A172 (cell line): ENCODE results near the gene ATF6B. TPM values are rescaled to one million over a fixed set of nuclear protein-coding genes. Genes with fewer than 3 reads are reported as not detected.
"Not testable (repeated sequence)": the region's sequence is repeated elsewhere in the genome, so short reads cannot be mapped to it uniquely, and the experiment has no call there.

Experiments used
- DNase-seq: peaks from one replicate; pipeline ENCODE4 v3.0.0-alpha.2; 2015; ENCODE audit warnings: low spot score
- total RNA-seq: library from RNA; depleted of rRNA; stranded (reverse); fragments of >200 nt; shearing (Covaris generic); gene quantifications from 2 replicates; pipeline ENCODE4 v1.2.3, GENCODE V29; 2014

ATF6B gene
- total RNA-seq, 1 experiment from 2014 or later: 22.2 TPM

DNA sequence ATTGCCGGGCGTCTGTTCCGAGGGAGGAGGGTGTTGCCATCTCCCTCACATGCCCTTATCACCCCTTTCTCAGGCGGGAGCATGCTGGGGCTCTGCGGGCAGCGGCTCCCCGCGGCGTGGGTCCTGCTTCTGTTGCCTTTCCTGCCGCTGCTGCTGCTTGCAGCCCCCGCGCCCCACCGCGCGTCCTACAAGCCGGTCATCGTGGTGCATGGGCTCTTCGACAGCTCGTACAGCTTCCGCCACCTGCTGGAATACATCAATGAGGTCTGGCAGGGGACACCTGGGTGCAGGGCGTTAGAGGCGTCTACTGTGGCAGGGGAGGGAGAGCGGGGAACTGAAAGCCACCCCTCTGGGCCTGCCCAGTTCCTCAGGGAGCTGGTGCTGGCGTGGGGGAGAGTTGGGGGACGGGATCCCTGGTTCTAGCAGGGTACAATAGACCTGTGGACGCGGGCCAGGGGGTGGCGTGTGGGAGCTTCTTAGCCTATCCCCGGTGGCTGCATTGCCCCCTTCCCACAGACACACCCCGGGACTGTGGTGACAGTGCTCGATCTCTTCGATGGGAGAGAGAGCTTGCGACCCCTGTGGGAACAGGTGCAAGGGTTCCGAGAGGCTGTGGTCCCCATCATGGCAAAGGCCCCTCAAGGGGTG lies 26.6 kb upstream of the ATF6B start:
- peak; percentile 58 for DNase-seq

DNA sequence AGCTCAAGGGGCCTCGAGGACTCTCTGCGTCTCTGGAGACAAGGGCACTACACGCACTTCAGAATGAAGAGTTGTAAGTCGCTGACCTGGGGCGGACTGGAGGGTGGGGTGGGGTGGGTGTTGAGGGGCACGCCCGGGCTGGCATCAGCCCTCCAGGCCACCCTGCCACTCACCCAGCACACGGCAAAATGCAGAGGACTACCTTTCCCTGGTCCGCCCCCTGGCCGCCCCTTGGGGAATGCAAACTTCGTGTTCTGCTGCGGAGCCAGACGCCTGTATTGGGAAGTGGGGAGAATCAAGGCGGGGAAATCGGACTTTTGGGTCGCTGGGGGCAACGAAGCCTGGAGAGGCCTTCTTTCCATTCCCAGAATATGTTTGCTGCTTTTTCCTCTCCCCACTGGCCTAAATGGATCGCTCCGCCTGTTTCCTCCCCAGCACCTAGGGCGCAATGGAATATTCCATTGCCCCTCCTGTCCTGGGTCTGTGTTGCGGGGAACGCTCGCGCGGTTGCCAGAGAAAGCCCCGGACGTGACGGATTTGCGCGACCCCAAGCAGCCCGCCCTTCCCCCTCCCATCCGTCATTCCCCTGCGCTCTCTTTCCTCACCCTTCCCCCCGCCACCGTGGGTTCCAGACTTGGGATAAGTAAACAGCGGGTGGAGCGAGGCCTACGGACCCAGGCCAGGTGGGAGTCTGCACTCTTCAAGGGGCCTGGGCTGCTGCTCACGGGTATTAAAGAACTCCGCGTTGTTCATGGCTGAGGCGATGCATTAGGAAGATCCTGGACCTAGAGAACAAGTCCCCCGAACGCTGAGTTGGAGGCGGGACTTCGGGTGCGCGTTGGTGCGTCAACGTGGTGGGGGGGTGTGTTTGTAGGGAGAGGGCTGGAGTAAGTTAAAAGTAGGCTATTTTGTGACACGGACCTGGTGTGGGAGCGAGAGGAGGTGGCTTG lies 25.8 kb upstream of the ATF6B start, which contains the start of gene PPT2:
TSS of gene PPT2 (plus strand) at position 578 of the 950 bp plus-strand sequence. CDS start 454 bp downstream, outside the sequence.
- peak; percentile 69 for DNase-seq

DNA sequence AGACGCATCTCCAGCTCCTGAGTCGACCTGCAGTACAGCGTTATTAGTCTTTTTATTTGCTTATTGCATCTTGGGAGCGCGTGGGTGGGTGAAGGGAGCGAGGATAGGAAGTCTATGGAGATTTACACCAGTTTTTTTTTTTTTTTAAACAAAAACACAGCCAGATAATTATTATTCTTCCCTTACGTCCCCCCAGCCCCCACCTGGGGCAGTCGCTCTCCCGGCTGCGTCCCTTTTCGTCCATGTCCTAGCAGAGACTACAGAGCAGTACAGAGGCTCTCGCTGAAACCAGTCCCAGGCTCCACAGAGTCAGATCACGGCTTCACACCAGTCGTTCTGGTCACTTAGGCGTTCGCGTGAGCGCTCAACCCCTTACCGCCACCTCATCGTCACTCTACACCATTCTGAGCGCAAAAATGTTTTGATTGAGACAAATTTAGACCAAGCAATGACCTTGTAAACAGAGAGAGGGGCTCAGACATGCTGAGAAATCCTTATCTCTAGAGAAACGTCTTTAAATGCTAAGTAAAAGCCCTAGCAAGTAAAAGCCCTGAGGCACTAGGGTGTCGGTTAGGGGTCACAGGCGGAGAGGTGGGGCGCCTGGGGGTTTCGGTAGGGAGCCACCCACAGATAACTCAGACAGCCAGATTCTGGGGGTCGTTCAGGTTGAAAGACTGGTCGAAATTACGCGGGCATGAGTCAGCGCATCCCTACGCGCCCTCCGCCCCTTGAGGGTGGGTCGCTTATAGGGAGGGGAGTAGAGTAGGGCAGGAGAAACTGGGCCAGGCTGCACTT lies 24.9 kb upstream of the ATF6B start:
- DNase-seq: no peak

DNA sequence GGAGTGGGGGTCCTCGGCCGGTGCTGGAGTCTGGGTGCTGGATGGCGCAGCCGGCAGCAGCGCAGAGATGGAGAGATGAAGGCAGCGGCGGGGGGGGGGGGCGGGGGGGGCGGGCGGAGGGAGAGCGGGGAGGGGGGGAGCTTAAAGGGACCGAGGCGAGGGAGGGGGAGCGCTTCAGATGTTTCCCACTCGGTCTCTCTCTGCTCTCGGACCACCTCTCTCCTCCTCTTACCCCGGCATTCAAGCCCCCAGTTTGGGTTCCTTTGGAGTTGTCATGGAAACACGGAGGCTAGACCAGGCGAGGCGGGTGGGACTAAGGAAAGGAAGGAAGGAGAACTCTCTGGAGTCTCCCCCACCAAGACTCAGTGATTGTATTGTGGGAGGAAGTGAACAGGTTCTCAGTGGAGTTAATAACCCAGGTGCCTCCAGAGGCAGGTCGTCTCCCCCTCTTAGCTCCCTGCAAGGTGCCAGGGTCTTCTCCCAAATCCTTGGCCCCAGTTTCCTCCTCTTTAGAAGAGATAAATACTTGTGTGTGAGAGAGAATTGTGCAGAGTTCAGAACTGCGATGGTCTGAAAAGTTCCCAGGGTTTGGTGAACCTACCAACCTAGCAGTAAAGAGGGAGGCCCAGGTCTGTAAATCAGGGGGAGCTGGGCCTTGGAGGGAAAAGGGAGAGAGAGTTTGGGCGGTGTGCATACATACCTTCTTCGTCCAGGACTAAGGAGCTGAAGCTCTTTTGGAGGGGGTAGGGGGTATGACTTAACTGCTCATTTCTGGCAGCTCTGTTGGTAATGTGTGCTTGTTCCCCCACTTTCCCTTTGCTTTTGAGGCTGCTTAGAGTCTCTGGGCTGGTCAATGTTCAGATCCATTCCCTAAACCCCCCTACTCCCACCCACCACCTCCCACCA lies 24.1 kb upstream of the ATF6B start, which contains the start of gene PRRT1:
TSS of gene PRRT1 (minus strand) at position 77 of the 906 bp plus-strand sequence. CDS start 112 bp downstream, outside the sequence.
- DNase-seq: no peak

DNA sequence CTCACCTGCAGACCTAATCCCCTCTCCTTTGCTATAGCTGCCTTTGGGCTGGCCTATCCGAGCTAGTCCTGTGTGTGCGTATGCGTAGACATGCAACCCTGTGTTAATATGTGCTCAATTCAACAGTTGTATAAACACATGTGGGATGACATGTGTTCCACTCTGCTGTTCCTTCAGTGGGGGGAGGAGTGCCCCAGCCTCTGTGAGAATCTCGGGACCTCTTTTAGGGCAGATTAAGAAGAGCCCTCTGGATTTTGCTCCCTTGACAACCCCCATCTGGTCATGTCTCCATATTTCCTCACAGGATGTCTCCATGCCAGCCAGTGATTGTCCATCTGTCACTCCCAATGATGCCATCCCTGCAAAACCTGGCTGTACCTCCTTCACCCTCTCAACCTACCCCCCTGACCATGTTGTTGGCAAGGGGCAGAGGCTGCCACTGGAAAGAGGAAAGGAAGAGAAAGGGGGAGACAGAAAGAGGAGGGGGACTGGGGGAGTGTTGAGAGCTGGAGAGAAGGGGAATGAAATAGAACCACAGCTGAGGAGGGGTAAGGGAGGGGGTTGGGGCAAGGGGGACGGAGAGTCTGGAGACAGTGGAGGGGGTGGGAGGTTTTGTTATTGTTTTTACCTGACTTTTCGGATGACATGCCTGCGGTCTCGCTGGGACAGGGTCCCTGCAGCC lies 23.3 kb upstream of the ATF6B start:
- no peak for DNase-seq

DNA sequence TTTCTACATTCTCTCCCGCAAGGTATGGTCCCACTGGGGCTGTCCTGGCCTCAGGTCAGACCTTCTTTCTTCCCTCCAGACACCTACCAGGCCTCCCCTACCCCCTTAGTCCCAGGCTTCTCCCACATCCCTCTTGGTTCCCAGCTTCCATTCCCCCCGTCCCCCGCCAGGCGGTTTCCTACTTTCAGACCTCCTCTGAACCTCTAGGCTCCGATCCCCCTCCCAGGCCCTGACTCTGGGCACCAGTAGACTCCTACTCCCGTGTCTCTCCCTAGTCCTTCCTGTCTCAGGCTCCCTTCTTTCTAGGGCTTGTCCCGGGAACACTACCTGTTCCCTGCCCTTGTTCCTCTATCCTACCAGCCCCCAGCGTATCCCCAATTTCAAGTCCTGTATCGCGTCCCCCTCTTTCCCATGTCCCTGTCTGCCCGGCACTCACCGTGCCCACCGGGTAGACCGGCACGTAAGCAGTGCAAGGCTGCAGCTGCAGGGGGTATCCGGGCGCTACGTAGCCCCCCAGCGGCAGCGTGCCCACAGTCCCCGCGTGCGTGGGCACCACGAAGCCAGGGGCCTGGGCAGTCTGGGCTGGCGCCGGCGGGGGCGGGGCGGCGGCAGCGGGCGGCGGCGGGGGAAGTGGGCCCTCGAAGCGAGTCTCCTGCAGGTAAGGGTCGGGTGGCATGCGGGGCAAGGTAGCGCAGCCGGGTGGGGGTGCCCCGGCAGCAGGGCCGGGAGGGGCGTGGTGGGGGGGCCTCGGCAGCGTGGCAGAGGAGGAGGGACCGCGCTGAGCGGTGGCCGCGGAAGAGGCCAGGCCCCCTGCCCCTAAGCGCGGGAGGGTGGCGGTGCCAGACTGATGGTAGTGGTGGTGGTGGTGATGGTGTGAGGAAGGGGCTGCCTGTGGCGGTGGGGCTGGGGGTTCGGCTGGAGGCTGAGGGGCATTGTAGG lies 22.2 kb upstream of the ATF6B start:
- no peak for DNase-seq

DNA sequence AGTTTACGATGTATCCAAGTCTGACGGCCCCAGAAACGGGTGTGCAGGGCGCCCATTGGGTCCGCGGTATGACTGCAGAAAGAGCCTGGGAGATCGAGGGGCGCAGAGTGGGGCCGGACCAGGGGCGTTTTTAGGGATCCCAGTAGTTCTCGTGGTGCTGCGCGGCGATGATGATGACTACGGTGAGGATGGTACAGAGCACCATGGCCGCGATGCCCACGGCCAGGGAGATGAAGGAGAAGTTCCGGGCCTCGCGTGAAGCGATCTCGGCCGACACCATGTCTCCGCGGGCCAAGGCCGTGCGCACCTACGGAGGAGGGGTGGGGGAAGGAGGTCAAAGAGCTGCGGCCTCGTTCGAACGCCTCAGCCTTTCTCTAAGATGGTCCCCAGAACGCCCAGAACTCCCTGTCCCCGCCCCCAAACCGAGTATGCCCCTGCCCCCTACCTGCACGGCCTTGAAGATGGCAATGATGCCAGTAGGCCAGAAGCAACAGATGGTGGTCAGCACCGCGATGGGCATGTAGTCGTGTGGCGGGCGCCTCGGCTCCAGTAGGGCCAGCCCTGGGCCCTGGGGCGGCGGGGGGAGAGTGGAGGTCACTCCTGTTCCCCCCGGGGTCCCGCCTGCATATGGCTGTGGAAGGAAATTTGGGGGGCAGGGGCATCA lies 21.2 kb upstream of the ATF6B start:
- DNase-seq: no peak

DNA sequence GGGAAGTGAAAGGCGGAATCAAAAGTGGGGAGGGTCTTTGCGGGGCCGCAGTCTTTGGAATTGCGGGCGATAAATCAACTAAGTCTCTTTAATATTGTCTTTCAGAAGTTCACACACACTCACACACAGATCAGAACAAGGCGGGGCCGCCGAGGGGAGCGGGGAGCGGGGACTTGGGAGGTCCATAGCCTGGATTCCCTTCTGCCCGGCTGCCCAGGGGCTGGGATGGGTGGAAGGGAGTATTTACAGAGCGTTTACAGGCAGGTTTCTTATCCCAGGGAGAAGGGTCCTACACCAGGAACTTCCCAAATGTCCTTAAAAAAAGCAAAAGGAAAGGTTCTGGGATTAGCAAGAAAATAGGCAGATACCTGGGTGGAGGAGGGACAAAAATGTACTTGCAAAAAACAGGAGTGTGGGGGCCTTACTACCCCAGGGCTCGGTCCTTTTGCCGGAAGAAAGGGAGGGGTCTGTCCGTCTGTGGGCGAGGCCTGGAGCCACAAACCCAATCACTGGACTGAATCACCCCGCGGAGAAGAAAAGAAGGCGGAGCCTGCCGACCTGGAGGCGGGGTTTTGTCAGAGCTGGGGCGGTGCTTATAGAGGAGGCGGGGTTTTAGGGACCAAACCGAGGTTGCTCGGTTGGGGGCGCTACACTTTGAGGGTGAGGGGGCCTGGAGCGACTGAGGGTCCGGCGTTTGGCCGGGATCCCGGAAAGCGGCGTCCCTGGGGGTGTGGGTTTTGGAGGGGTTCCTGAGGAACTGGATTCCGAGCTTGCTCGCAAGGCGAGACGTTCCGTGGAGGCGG lies 20.4 kb upstream of the ATF6B start:
- DNase-seq: no peak

DNA sequence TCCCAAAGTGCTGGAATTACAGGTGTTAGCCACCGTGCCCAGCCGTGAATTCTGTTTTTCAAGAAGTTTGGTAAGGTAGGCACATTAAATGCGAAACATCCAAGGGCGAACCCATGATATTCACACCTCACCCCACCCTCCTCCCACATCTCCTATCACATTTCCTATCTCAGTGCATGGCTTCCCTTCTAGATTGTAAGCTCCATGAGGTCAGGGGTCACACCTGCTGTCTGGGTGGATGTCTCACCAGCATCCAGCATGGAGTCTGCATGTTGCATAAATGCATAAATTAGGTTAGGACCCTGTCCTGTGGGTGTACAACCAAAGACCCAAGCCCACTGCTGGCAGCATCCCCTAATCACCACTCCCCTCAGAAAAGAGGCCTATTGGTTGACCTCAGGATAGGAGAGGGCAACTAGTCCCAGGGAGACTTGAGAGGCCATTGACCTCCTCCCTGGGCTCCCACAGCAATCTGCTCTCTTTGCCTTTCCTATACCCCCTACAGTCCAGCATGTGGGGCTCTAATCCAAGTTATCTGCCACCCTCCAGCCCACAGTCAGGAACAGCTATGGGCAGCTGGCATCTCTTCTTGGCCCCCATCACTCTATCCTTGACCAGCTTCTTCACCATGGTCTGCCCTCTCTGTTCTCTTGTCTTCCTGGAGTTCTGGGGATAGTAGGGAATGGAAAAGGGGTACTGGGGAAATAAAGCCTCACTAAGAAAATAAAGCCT lies 19.5 kb upstream of the ATF6B start:
- DNase-seq: no peak

DNA sequence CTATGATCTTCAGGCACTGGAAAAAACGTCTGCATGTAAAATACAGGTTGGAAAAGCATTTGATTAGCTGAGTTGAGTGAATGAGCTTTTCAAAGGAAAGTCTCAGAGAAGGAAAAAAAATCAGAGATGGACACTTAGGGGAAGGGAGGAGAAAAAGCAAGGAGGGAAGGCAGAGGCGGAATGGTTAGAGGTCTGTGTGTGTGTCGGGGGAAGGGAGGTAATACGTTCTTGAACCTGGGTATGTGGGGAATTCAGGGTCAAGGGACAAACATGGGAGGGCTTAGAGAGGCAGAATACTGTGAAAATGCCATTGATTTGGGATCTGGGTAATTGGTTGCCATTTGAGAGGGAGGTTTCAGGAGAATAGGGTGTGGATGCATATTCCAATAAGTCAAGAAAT lies 18.6 kb upstream of the ATF6B start:
- no peak for DNase-seq

DNA sequence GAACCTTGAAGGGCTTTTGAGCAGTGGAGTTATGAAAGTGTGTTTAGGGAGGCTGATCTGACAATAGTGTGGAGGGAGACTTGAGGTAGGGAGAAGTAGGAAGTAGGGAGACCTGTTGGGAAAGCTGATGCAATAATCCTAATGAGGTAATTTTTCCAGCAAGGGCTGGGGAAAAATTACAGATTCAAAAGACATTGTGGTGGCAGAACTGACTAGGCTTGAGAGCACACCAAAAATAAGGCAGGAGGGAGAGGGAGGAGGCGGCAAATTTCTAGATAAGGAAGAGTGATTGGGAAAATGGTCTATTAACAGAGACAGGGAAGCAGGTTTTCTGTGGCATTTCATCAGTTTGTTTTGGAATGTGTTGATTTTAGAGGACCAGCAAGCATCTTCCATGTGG lies 18.2 kb upstream of the ATF6B start:
- DNase-seq: no peak

DNA sequence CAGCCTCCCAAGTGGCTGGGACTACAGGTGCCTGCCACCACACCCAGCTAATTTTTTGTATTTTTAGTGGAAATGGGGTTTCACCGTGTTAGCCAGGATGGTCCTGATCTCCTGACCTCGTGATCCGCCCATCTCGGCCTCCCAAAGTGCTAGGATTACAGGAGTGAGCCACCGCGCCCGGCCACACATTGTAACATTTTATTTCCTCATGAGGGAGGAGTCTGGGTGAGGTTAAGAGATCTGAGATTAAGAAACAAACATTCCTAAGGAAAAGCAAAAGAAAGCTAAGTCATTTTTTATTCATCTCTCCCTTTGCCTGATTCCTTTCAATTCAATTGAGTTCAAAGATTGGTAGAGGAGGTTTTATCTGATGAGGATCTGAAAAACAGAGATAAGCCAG lies 16.2 kb upstream of the ATF6B start:
- DNase-seq: not testable (repeated sequence)

DNA sequence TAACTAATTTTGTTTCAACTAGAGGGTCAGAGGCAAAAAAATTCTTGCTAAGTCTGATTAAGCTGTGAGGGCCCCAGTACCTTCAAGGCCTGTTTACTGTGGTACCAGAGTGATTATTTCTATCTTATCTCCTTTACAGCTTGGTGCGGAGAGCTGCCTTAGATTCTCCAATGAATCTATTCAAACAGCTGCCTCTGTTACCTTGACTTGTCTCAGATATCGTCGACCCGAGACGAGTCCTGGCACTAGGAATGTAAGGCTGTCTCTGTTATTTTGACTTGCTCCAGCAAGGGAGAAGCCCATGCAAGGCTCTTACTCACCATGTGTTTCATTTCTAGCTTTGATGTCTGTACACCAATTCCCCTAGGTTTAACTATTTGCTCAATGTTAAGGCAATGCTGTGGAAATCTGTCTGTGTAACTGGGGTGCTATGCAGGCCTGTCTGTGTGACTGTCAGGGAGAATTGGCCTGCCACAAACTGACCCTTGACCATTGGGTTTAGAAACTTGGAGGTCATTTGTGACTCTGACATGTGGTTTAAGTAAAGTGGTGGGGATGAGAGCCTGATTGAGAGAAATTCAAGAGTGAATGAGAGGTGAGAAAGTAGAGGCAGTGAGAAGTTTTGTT lies 12.5 kb upstream of the ATF6B start:
- DNase-seq: no peak

DNA sequence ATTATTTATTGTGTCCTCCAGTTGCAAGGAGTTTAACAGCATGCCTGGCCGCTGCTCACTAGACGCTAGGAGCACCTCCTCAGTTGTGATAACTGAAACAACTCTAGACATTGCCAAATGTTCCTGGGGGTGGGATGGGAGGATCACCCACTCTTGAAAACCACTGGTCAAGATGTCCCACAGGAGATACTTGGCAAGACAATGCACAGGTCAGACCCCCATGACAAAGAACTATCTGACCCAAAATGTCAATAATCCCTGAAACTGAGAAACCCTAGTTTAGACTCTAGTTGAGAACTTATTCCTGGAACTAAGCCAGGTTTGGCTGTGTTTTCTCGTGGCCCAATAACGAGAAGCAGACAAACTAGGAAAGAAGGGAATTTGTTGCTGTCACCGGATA lies 11.5 kb upstream of the ATF6B start:
- DNase-seq: no peak

DNA sequence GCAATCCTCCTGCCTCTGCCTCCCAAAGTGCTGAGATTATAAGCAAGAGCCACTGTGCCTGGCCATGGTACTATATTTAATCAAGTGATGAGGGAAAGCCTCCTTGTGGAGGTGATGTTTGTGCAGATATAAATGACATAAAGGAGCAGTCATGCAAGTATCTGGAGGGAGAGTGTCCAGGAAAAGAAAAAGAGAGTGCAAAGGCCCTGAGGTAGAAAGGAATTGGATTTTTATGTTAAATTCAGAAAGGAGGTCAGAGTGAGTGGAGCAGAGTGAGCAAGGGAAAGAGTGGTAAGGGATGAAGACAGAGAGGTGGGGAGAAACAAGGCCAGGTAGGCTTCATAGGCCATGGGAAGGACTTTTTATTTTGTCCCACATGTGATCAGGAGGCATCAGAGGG lies 9.4 kb upstream of the ATF6B start:
- no peak for DNase-seq

DNA sequence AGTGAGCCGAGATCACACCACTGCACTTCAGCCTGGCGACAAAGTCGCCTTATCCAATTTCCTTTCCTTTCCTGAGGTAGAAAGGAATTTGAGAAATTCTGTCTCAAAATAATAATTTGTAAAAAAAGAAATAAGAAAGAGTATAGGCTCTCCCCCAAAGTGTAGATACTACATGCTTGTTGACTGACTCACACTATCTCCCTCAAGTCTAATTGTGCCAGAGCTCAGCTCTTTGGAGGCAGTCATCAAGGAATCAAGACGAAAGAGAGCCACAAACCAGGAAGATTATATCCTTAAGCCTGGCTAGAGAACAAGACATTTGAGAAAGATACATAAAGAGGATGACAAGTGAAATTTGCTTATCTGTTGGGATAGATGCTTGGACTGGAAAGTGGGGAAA lies 5.7 kb upstream of the ATF6B start:
- no peak for DNase-seq

DNA sequence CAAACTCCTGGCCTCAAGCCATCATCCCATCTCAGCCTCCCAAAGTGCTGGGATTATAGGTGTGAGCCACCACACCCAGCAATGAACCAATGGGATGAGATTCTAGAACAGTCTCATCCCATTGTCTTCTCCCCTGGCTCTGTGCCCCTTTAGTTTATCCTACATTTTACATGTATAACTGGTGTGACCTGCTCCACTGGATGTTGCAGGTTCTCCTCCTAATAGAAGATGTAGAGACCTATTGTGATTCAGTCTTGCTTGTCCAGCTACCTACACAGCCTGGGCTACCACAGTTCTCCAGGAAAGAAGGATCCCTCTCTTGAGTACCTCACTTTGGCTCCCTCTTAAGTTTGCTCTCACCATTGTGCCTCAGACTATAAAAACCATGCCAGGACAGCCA lies 4.1 kb upstream of the ATF6B start:
- no peak for DNase-seq
